Choroid plexus epithelial cell (primary cell): ENCODE measurements around the gene CASP5.
"Not testable (repeated sequence)": the region's sequence is repeated elsewhere in the genome, so short reads cannot be mapped to it uniquely, and the experiment has no call there.

Experiments
- DNase-seq: peaks from one replicate; pipeline ENCODE4 v3.0.0-alpha.2; 2010; ENCODE audit warnings: low read depth
- H3K4me3 ChIP-seq: 2 replicates; pipeline ENCODE4 v1.5.1; 2011; ENCODE audit warnings: low read depth, mild to moderate bottlenecking, control low read depth, low read length, moderate library complexity
- CTCF ChIP-seq: conservative IDR thresholded peaks from 2 replicates; pipeline ENCODE4 v1.5.1; 2011; ENCODE audit warnings: low read depth, mild to moderate bottlenecking, control low read depth, inconsistent platforms, low read length, moderate library complexity

The CASP5 gene

GRCh38 chr11:104984808-104985207, 38.2 kb downstream of the CASP5 start:
- DNase-seq = no peak
- TF ChIP-seq CTCF = no peak
- H3K4me3 ChIP-seq = no peak overlapping the region

- H3K4me3 ChIP-seq = no peak overlapping the region
- no peak for TF ChIP-seq CTCF
- no peak for DNase-seq
Observed at GRCh38 chr11:104979839-104980238, 43.1 kb downstream of the CASP5 start.

- H3K4me3 ChIP-seq = no peak overlapping the region
- TF ChIP-seq CTCF = no peak
Observed at GRCh38 chr11:104973616-104974015, 49.4 kb downstream of the CASP5 start.

GRCh38 chr11:104972924-104973323, 50.0 kb downstream of the CASP5 start:
- DNase-seq, H3K4me3 ChIP-seq: not testable (repeated sequence)

More at GRCh38 chr11:104973616-104974015, 49.4 kb downstream of the CASP5 start:
- DNase-seq = no peak

- no peak for TF ChIP-seq CTCF
- H3K4me3 ChIP-seq = no peak overlapping the region
- DNase-seq = no peak
Observed at GRCh38 chr11:104970756-104971155, 52.2 kb downstream of the CASP5 start.

- no peak for TF ChIP-seq CTCF
- DNase-seq = peak; percentile 36
- peak overlapping the region; percentile 58 for H3K4me3 ChIP-seq
Observed at GRCh38 chr11:104968856-104969776, 53.9 kb downstream of the CASP5 start.

GRCh38 chr11:104968355-104968855, 54.6 kb downstream of the CASP5 start, which contains the start of gene CASP4:
TSS of gene CASP4 (minus strand) at chr11:104968574. CDS start at chr11:104968525, 49 bp downstream.
- H3K4me3 ChIP-seq = peak within 1 kb of the TSS; percentile 58
- peak; percentile 81 for DNase-seq
- no peak for TF ChIP-seq CTCF
